Thyroid gland (tissue), 4 donors: ENCODE data around the gene HPCAL1.

Experiments
- POLR2A ChIP-seq, 2 donors: fragments of 450-650 bp; IDR thresholded peaks; one replicate each; pipeline ENCODE4 v1.6.1; 2017; ENCODE audit warnings: antibody characterized with exemption in 2 of 2, mild to moderate bottlenecking in 2 of 2, moderate library complexity in 1 of 2
- TF ChIP-seq, protein P1 (sequence below), 6 experiments: fragments of 200-600 bp in 3 of 6; fragments of 450-650 bp in 3 of 6; sonication (generic) in 3 of 6; IDR thresholded peaks; one replicate each; pipeline ENCODE4 v1.5.1; 2016 to 2019; ENCODE audit warnings: antibody characterized with exemption in 6 of 6, mild to moderate bottlenecking in 2 of 6, inconsistent platforms in 1 of 6, moderate library complexity in 1 of 6

DNA sequence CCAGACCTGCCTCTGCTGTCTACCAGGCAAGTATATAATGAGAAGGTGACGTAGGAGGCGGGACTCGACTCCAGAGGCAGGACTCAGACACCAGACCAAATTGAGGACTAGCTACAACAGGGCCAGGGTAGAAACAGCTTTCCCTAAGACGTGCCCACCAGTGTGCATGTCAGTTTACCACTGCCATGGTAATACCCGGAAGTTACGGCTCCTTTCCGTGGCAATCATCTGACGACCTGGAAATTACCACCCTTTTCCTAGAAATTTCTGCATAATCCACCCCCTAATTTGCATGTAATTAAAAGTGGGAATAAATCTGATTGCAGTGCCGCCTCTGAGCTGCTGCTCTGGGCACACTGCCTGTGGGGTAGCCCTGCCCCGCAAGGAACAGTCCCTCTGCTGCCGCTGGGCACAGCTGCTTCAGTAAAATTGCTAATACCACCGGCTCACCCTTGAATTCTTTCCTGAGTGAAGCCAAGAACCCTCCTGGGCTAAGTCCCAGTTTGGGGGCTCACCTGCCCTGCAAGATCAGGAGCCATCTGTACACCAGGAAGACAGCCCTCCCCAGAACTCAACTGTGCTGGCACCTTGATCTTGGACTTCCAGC, 86.4 kb downstream of the HPCAL1 start:
- TF ChIP-seq, protein P1, sequence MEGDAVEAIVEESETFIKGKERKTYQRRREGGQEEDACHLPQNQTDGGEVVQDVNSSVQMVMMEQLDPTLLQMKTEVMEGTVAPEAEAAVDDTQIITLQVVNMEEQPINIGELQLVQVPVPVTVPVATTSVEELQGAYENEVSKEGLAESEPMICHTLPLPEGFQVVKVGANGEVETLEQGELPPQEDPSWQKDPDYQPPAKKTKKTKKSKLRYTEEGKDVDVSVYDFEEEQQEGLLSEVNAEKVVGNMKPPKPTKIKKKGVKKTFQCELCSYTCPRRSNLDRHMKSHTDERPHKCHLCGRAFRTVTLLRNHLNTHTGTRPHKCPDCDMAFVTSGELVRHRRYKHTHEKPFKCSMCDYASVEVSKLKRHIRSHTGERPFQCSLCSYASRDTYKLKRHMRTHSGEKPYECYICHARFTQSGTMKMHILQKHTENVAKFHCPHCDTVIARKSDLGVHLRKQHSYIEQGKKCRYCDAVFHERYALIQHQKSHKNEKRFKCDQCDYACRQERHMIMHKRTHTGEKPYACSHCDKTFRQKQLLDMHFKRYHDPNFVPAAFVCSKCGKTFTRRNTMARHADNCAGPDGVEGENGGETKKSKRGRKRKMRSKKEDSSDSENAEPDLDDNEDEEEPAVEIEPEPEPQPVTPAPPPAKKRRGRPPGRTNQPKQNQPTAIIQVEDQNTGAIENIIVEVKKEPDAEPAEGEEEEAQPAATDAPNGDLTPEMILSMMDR (IDR thresholded peaks at IDR 0.05) = no peak
- TF ChIP-seq POLR2A (IDR thresholded peaks at IDR 0.05) = no peak
